ENCODE measurements around the gene RMRP.

RMRP gene

GRCh38 chr9:35700942-35701341 lies 43.1 kb upstream of the RMRP start:
- no peaks in the 10 kb centered on the region for H4K20me1 ChIP-seq (ENCODE audit: low read depth, low read length)
- no peak overlapping the region for H3K27ac ChIP-seq (ENCODE audit: low read depth, low read length)
- TF ChIP-seq CTCF (IDR thresholded peaks at IDR 0.05; ENCODE audit: insufficient read depth, low read length, poor library complexity, severe bottlenecking) = no peak
- TF ChIP-seq EZH2phosphoT487 (conservative IDR thresholded peaks at IDR 0.05; ENCODE audit: low read length) = no peak
- H2AFZ ChIP-seq (ENCODE audit: low read depth, low read length, severe bottlenecking) = no peak overlapping the region
- H3K4me3 ChIP-seq (ENCODE audit: insufficient read depth, low read length, poor library complexity, severe bottlenecking) = no peak overlapping the region
- no peaks in the 10 kb centered on the region for H3K27me3 ChIP-seq (ENCODE audit: low read length)
- no peaks in the 10 kb centered on the region for H3F3A ChIP-seq (ENCODE audit: insufficient read depth)
- H3K36me3 ChIP-seq (ENCODE audit: low read length) = peaks cover 20% of the 10 kb centered on the region; the same call in 1 of the 2 replicates
- H3K9me2 ChIP-seq (replicated peaks; ENCODE audit: insufficient read depth, low read length) = no peaks in the 10 kb centered on the region
- no peaks in the 10 kb centered on the region for H3K9me3 ChIP-seq (ENCODE audit: insufficient read depth, low read length)
- no peak overlapping the region for H3K9ac ChIP-seq (ENCODE audit: low read length)
- no peak overlapping the region for H3K4me2 ChIP-seq (ENCODE audit: low read depth, low read length, poor library complexity, severe bottlenecking)
- no peaks in the 10 kb centered on the region for H3K79me2 ChIP-seq (ENCODE audit: insufficient read depth, low read length)

- Histone ChIP-seq H3F3A (ENCODE audit: insufficient read depth) (no peaks in the 10 kb centered on the region), H3K36me3 (ENCODE audit: low read length) (peaks cover 20% of the 10 kb centered on the region; the same call in 1 of the 2 replicates), H3K9ac (ENCODE audit: low read length) (no peak overlapping the region), H3K27ac (ENCODE audit: low read depth, low read length) (no peak overlapping the region), H3K9me3 (ENCODE audit: insufficient read depth, low read length) (no peaks in the 10 kb centered on the region), H3K79me2 (ENCODE audit: insufficient read depth, low read length) (no peaks in the 10 kb centered on the region), H3K9me2 (replicated peaks; ENCODE audit: insufficient read depth, low read length) (no peaks in the 10 kb centered on the region), H2AFZ (ENCODE audit: low read depth, low read length, severe bottlenecking) (no peak overlapping the region), H4K20me1 (ENCODE audit: low read depth, low read length) (no peaks in the 10 kb centered on the region), H3K4me2 (ENCODE audit: low read depth, low read length, poor library complexity, severe bottlenecking) (no peak overlapping the region), H3K27me3 (ENCODE audit: low read length) (no peaks in the 10 kb centered on the region), H3K4me3 (ENCODE audit: insufficient read depth, low read length, poor library complexity, severe bottlenecking) (no peak overlapping the region)
- TF ChIP-seq EZH2phosphoT487 (conservative IDR thresholded peaks at IDR 0.05; ENCODE audit: low read length) = no peak
- no peak for TF ChIP-seq CTCF (IDR thresholded peaks at IDR 0.05; ENCODE audit: insufficient read depth, low read length, poor library complexity, severe bottlenecking)
Measured at GRCh38 chr9:35700031-35700430, 42.2 kb upstream of the RMRP start.

- no peak overlapping the region for H2AFZ ChIP-seq (ENCODE audit: low read depth, low read length, severe bottlenecking)
- no peak overlapping the region for H3K4me3 ChIP-seq (ENCODE audit: insufficient read depth, low read length, poor library complexity, severe bottlenecking)
- H3K9ac ChIP-seq (ENCODE audit: low read length) = no peak overlapping the region
- no peaks in the 10 kb centered on the region for H3F3A ChIP-seq (ENCODE audit: insufficient read depth)
- TF ChIP-seq CTCF (IDR thresholded peaks at IDR 0.05; ENCODE audit: insufficient read depth, low read length, poor library complexity, severe bottlenecking) (no peak), EZH2phosphoT487 (conservative IDR thresholded peaks at IDR 0.05; ENCODE audit: low read length) (no peak)
- H3K27ac ChIP-seq (ENCODE audit: low read depth, low read length) = no peak overlapping the region
- H3K27me3 ChIP-seq (ENCODE audit: low read length) = no peaks in the 10 kb centered on the region
- no peaks in the 10 kb centered on the region for H4K20me1 ChIP-seq (ENCODE audit: low read depth, low read length)
- no peaks in the 10 kb centered on the region for H3K9me3 ChIP-seq (ENCODE audit: insufficient read depth, low read length)
- H3K4me2 ChIP-seq (ENCODE audit: low read depth, low read length, poor library complexity, severe bottlenecking) = no peak overlapping the region
- peaks cover 20% of the 10 kb centered on the region; the same call in 1 of the 2 replicates for H3K36me3 ChIP-seq (ENCODE audit: low read length)
- H3K9me2 ChIP-seq (replicated peaks; ENCODE audit: insufficient read depth, low read length) = no peaks in the 10 kb centered on the region
- no peaks in the 10 kb centered on the region for H3K79me2 ChIP-seq (ENCODE audit: insufficient read depth, low read length)
Measured at GRCh38 chr9:35698231-35698630, 40.4 kb upstream of the RMRP start.

All from SU-DHL-6 (cell line).